ENCODE data around the gene OR8G1. TPM values are rescaled to one million over a fixed set of nuclear protein-coding genes. Genes with fewer than 3 reads are reported as not detected.

OR8G1 gene
- total and polyA plus RNA-seq, 2 donors (not counting 1 experiment from before 2014, with no cell fraction given) = not detected

DNA sequence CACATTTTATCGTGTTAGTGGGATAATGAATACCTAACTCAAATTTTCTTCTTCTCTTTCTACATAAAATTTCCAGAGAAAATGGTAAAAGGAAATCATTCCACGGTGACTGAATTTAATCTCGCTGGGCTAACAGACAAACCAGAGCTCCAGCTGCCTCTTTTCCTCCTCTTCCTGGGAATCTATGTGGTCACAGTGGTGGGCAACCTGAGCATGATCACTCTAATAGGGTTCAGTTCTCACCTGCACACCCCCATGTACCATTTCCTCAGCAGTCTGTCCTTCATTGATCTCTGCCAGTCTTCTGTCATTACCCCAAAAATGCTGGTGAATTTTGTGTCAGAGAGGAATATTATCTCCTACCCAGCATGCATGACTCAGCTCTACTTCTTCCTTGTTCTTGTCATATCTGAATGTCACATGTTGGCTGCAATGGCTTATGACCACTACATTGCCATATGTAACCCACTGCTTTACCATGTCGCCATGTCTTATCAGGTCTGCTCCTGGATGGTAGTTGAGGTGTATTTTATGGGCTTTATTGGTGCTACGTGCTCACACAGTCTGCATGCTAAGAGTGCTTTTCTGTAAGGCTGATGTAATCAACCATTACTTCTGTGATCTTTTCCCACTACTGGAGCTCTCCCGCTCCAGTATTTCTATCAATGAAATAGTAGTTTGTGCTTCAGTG is 33.6 kb upstream of the OR8G1 start:
- no peak for ATAC-seq (ENCODE audit: low read depth)
- no peaks in the 10 kb centered on the region for H3K36me3 ChIP-seq (replicated peaks in 1 of 2; ENCODE audit: control extremely low read depth in 1 of 2, control insufficient read depth in 1 of 2, extremely low read depth in 1 of 2, insufficient read depth in 2 of 2, low read length in 1 of 2)
- no peak overlapping the region for H2AFZ ChIP-seq (ENCODE audit: insufficient read depth, low read depth, low read length, poor library complexity, severe bottlenecking)
- H3K4me3 ChIP-seq (ENCODE audit: control extremely low read depth in 1 of 5, extremely low read depth in 1 of 5, insufficient read depth in 1 of 5, low read depth in 2 of 5, low read length in 4 of 5) = no peak overlapping the region
- Mint-ChIP-seq H3K27ac (no peak overlapping the region), H3K4me1 (no peaks in the 10 kb centered on the region), H3K9me3 (ENCODE audit: insufficient read depth) (no peaks in the 10 kb centered on the region), H3K27me3 (no peaks in the 10 kb centered on the region), H3K4me3 (no peak overlapping the region)
- POLR2A ChIA-PET = no interaction called here
- H3K79me2 ChIP-seq (ENCODE audit: control insufficient read depth, insufficient read depth, low read length) = no peaks in the 10 kb centered on the region
- no peak overlapping the region for H3K9ac ChIP-seq (ENCODE audit: low read length)
- intact Hi-C loops (cut with micrococcal nuclease) = no loop called here
- 93% methylated on average over 2 of the region's 6 CpGs for WGBS (ENCODE audit: insufficient coverage)
- CTCF ChIA-PET = no interaction called here
- no peak overlapping the region for H3K4me2 ChIP-seq (replicated peaks; ENCODE audit: low read depth, low read length, poor library complexity, severe bottlenecking)
- no peak for TF ChIP-seq EZH2 (IDR thresholded peaks at IDR 0.05; ENCODE audit: borderline replicate concordance, insufficient read depth, low read depth, low read length, poor library complexity, severe bottlenecking)
- H3K9me3 ChIP-seq (ENCODE audit: control extremely low read depth in 1 of 3, control insufficient read depth in 2 of 3, insufficient read depth in 1 of 3, low read length in 2 of 3) = no peaks in the 10 kb centered on the region
- no peak for DNase-seq
- no peaks in the 10 kb centered on the region for H3K27me3 ChIP-seq (replicated peaks in 1 of 4; ENCODE audit: control extremely low read depth in 1 of 4, control insufficient read depth in 3 of 4, insufficient read depth in 4 of 4, low read length in 3 of 4)
- no peaks in the 10 kb centered on the region for H4K20me1 ChIP-seq (ENCODE audit: control insufficient read depth, insufficient read depth, low read length, poor library complexity, severe bottlenecking)
- no peak overlapping the region for H3K27ac ChIP-seq (ENCODE audit: low read length in 2 of 2)
- no peaks in the 10 kb centered on the region for H3K4me1 ChIP-seq (ENCODE audit: control insufficient read depth in 2 of 2, insufficient read depth in 2 of 2, low read length in 2 of 2)

- no peaks in the 10 kb centered on the region for H3K4me1 Mint-ChIP-seq
- Histone ChIP-seq H3K4me2 (replicated peaks; ENCODE audit: low read depth, low read length, poor library complexity, severe bottlenecking) (no peak overlapping the region), H3K4me3 (ENCODE audit: control extremely low read depth in 1 of 5, extremely low read depth in 1 of 5, insufficient read depth in 1 of 5, low read depth in 2 of 5, low read length in 4 of 5) (no peak overlapping the region), H3K27me3 (replicated peaks in 1 of 4; ENCODE audit: control extremely low read depth in 1 of 4, control insufficient read depth in 3 of 4, insufficient read depth in 4 of 4, low read length in 3 of 4) (no peaks in the 10 kb centered on the region), H4K20me1 (ENCODE audit: control insufficient read depth, insufficient read depth, low read length, poor library complexity, severe bottlenecking) (no peaks in the 10 kb centered on the region), H2AFZ (ENCODE audit: insufficient read depth, low read depth, low read length, poor library complexity, severe bottlenecking) (no peak overlapping the region), H3K36me3 (replicated peaks in 1 of 2; ENCODE audit: control extremely low read depth in 1 of 2, control insufficient read depth in 1 of 2, extremely low read depth in 1 of 2, insufficient read depth in 2 of 2, low read length in 1 of 2) (no peaks in the 10 kb centered on the region), H3K9me3 (ENCODE audit: control extremely low read depth in 1 of 3, control insufficient read depth in 2 of 3, insufficient read depth in 1 of 3, low read length in 2 of 3) (no peaks in the 10 kb centered on the region), H3K79me2 (ENCODE audit: control insufficient read depth, insufficient read depth, low read length) (no peaks in the 10 kb centered on the region), H3K27ac (ENCODE audit: low read length in 2 of 2) (no peak overlapping the region), H3K4me1 (ENCODE audit: control insufficient read depth in 2 of 2, insufficient read depth in 2 of 2, low read length in 2 of 2) (no peaks in the 10 kb centered on the region), H3K9ac (ENCODE audit: low read length) (no peak overlapping the region)
- DNase-seq = no peak
- intact Hi-C loops (cut with micrococcal nuclease) = no loop called here
- H3K4me3 Mint-ChIP-seq = no peak overlapping the region
- ATAC-seq (ENCODE audit: low read depth) = no peak
- H3K27ac Mint-ChIP-seq = no peak overlapping the region
- CTCF ChIA-PET = no interaction called here
- 93% methylated on average over 6 of the region's 6 CpGs for WGBS (ENCODE audit: insufficient coverage)
- H3K9me3 Mint-ChIP-seq (ENCODE audit: insufficient read depth) = no peaks in the 10 kb centered on the region
- no peaks in the 10 kb centered on the region for H3K27me3 Mint-ChIP-seq
- POLR2A ChIA-PET = no interaction called here
- no peak for TF ChIP-seq EZH2 (IDR thresholded peaks at IDR 0.05; ENCODE audit: borderline replicate concordance, insufficient read depth, low read depth, low read length, poor library complexity, severe bottlenecking)
Measured at GRCh38 chr11:124209824-124210357, 31.0 kb upstream of the OR8G1 start.
